HUDEP-2 (cell line): Measurements from ENCODE around the gene NBEA.

Experiments used
- DNase-seq, 76 experiments: peaks; one replicate each; lab custom pipeline; 2025; ENCODE audit not compliant: unreplicated experiment in 76 of 76; lab: John Stamatoyannopoulos, UW

NBEA gene

GRCh38 chr13:35695448-35695770, 753.3 kb downstream of the NBEA start:
- DNase-seq = no peak

DNA sequence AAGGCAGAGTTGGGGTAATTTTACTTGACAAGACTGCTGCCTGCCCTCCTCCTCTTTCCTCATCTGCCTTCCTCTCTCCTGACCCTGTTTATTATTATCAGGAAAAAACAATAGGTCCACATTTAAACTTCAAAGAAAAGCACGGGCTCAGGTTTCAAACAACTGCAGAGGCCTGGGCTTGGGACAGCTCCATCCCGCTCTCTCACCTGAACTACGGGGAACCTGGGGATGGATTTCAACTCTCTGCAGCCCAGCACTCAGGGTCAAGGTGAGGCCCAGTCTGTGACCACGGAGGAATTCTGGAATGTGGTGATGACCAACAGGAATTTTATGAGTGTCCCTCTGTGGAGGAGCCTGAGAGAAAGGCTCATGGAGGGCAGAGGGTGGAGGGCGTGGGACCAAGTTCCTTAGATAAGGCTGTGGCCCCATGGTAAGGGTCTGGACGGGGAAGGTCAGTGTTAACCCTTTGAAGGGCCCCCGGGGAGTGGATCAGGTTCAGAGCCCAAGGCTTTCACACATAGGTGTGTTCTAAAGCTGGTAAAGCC, 755.2 kb downstream of the NBEA start:
- no peak for DNase-seq

GRCh38 chr13:35698911-35699576, 757.0 kb downstream of the NBEA start:
- no peak for DNase-seq

DNA sequence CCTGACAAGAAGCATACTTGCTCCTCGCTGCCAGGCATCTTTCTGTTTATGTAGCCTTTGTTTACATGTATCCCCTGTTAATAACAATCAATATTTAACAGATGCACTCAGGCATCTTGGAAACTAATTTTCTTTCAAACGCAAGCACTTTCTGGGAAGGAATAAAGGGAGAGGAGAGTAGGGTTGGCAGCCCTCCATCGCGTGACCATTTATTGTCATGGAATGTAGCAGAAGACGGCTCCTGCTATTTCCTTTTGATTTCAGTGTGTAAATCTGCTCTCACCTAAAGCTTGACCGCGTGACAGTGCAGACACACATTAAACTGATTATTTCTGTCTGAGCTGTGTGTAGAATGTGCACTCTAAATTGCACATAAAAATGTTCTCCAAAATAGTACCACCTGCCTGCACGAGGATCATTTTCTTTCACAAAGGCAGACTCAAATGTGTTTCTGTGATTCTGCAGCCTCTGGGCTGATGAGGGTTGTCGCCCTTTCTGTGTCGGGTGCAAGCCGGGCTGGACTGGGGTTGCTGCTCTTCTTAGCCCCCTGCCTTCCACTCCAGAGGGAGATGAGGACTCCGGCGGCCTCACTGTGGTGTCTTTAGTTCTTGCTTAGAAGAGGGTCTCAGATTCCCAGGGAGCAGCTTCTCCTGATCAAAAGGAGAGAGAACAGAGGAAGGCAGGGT, 757.9 kb downstream of the NBEA start:
- DNase-seq = no peak

DNA sequence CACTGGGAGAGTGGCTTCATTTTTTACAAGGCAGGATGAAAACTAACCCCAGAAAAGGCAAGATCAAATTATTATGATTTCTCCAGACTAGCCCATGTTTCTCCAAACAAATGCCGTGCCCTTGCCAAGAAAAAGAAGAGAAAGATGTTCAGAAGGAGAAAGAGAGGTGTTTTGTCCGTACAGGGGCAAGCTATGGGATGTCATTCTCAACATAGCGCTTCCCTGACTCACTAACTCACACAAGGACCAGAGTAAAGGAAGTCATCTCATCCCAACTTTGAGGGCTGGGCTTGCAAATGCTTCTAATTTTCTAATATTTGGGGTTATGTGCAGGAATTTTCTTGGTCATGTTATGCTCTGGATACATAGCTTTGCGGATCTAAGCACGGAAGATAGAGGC, 758.6 kb downstream of the NBEA start:
- DNase-seq = no peak

DNA sequence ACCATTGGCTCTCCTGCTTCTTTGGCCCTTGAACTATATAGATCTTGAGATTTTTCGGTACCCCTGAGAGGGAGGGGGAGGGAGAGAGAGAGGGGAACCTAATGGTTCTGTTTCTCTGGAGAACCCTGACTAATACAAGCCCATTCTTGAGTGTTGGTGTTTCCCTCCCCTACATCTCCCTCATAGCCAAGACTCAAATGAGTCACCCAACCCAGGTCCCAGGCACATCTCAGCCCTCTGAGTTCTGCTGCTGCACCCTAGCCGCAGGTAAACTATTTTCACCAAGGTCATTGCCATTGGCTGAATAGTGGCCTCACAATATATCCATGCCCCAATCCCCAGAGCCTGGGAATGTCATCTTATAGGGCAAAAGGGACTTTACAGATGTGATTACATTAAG, 760.2 kb downstream of the NBEA start:
- no peak for DNase-seq

- no peak for DNase-seq
Observed at GRCh38 chr13:35703061-35703460, 761.0 kb downstream of the NBEA start.

GRCh38 chr13:35704331-35704730, 762.3 kb downstream of the NBEA start:
- DNase-seq = no peak

DNA sequence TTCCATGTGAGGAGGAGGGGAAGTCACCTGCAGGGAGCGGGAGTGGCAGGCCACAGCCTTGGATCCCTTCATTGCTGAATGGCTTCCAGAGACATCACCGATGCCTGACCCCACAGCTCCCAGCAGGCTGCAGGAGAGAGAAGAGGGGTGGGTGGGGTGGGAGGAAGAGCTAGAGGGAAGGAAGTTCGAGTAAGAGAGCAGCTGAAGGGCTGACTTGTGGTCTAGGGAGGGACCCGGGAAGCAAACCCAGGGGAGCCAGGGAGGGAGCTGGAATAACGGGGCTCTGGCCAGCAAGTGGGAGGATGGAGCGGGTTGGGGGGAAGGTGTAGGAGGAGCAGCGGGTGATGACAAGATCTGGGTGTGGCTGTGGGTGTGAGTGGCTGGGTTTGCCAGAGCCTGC, 764.2 kb downstream of the NBEA start:
- DNase-seq = no peak

- no peak for DNase-seq
Observed at GRCh38 chr13:35706721-35707120, 764.7 kb downstream of the NBEA start.

GRCh38 chr13:35711909-35712308, 769.8 kb downstream of the NBEA start:
- no peak for DNase-seq

DNA sequence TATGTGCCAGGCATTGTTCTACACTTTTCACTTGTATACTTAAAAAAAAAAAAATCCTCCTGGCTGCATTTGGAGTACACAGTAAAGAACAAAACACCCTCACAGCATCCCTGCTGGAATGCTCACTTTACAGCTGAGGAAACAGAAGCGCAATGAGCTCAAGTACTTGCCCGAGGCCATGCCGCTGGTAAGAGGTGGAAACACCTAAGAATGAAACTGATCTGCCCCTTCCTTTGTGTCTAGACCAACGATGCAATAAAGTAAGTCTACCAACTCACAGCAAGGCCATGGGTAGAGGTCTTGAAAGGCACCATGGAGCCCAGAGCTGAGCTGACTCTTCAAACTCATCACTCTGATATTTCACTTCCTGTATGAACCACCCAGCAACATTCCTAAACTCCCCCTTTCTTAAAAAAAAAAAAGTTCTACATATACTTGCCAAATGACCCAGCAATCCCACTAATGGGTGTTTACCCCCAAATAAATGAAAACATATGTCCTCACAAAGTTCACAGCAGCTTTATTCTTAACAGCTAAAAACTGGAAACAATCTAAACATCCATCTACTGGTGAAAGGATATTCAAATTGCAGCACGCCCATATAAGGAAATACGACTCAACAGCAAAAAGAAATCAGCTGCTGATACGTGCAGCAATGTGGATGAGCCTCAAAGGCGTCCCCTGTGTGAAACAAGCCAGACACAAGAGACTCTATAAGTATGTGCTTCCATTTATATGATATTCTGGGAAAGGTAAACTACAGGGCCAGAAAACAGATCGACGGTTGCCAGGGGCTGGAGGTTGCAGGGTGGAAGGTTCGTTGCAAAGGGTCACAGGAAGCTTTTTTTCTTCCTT, 771.1 kb downstream of the NBEA start:
- no peak for DNase-seq

GRCh38 chr13:35714121-35714520, 772.1 kb downstream of the NBEA start:
- no peak for DNase-seq

DNA sequence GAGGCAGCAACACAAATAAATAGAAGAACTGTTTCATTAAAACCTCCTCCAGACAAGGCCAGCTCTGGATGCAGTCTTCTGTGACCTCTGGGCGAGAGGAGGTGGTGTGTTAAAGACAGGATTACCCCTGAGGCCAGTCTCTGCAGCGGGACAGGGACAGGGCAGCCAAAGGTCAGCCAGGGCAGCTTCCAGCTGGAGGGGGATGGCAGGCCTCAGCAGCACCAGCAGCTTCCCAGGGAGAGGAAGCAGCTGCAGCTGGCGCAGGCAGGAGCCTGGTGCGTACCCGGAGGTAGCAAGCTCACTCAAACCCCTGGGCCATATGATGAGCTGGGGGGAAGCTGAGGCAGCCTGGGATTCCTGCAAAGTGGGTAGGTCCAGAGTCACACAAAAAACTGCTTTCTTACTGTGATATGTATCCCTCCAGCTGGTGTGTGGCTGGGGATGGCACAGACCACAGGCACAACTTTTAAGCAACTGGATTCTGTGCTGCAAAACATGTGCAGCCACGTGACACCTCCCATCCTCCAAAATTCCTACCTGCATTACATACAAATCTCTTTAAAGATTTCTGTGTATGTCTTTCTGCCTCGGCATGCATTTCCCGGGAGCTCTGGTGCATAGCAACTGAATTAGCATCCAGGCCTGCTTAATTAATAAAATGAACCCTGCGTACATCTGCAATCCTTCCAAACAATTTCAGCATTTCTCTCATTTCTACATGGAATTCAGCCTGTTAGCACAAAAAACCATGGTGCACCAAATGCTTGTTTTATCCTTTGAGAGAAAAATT, 772.7 kb downstream of the NBEA start:
- no peak for DNase-seq

DNA sequence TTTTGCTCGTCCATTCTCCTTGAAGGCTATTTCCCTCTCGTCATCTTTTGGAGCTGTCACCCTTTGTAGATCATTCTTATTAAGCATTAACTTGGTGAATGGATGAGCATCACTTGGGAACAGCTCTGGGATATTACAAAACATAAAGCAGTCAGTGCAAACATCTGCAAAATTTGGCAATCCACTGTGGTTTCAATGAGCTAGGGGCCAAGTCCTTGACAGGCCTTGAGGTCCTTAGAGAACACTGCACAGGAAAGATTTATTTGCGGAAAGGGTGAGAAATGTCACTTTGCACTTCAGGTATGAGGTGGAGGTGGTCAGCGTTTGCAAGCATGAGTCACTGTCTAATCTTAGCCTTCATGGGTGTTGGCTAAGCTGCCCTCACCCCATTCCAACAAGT, 774.1 kb downstream of the NBEA start:
- no peak for DNase-seq

GRCh38 chr13:35716729-35717128, 774.7 kb downstream of the NBEA start:
- DNase-seq = no peak

- DNase-seq = peak in 1 of 76 experiments; percentile 5
Observed at GRCh38 chr13:35718084-35718483, 776.0 kb downstream of the NBEA start.

DNA sequence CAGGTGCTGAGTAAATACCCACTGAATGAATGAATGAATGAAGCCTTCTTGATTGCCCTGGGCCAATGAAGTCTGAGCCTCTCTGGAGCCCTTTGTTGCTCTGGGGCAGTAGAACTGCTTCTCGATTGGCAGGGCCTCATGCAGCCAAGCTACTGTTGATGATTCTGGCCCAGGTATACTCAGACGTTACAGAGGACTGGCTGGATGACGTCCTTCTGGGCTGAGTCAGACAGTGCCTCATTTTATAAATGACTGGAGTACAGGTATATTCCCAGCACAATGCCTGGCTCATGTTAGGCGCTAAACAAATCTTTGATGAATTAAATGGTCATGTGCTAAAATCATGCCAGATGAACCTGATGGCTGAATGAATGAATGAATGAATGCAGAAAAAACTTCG, 778.2 kb downstream of the NBEA start:
- no peak for DNase-seq

DNA sequence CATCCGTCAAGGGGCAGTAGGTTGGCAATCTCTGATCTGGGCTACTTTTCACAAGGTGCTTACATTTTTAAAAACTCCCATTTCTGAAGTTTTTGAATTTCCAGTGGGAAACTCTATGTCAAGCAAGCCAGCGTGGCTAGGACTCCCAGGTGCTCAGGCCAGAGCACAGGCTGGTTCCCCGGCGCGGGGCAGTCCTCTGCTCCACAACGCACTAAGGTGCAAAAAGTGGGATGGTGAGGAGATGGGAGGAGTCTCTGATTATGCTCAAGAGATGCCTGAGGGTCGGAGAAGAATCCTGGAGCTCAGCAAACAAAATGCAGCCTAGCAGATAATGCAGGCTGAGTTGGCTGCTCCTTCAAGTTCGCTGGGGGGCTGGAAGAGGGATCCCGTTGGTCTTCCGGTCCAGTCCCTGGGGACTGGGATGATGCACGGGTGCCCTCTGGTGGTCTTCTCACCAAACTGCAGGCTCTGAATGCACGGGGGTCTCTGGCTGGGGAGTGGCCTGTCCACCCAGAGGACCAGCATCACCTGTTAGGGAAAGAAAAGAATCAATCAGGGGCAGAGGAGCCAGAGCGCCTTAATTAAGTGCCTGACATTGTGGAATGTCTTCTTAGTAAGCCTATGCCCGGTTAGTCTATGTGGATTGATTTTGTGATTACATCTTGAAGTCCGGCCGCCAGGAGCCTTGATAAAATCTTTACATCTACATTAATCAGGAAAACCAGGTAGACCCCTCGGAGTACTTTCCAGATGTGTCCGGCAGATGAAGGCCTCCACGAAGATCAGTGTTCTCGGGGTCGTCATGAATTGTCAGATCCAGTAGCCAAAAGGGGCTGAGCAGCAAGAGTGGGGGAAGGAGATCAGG, 778.9 kb downstream of the NBEA start:
- DNase-seq = peak in 32 of 76 experiments; percentile 1 to 39 (median 8)
